HL-60 (cell line): ENCODE results near the gene ZNF618.

Experiments
- POLR2AphosphoS5 ChIP-seq: IDR thresholded peaks from 2 replicates; pipeline ENCODE4 v1.6.1; 2012; ENCODE audit warnings: low read depth
- SPI1 ChIP-seq: IDR thresholded peaks from 2 replicates; pipeline ENCODE4 v1.6.1; 2012; ENCODE audit warnings: low read depth, mild to moderate bottlenecking, borderline replicate concordance
- TF ChIP-seq, protein P1 (sequence below): IDR thresholded peaks from one replicate; pipeline ENCODE4 v1.5.1; 2011; ENCODE audit warnings: low read length, control low read depth, inconsistent platforms; ENCODE audit not compliant: insufficient read depth
- TF ChIP-seq, protein P2 (sequence below): IDR thresholded peaks from 2 replicates; pipeline ENCODE4 v1.6.1; 2012; ENCODE audit warnings: low read depth; ENCODE audit not compliant: insufficient replicate concordance

DNA sequence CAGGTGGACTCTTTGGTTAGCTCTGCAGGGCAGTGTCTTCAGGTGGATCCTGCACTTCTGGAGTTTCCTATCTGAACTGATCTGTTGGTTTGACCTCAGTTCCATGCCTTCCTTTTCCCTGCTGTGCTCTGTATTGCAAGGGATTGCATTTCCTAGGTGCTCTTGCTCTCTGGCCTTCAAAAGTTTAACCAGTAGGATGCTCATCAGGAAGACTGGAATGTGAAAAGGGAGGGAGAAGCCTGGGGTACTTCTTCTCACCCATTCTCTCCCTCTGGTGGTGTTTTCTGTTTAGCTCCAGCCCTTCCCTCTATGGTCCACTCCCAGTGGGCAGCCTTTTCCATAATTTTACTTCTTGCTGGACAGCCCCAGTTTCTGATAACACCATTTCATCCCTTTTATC is 78.5 kb downstream of the ZNF618 start:
- TF ChIP-seq, protein P1, sequence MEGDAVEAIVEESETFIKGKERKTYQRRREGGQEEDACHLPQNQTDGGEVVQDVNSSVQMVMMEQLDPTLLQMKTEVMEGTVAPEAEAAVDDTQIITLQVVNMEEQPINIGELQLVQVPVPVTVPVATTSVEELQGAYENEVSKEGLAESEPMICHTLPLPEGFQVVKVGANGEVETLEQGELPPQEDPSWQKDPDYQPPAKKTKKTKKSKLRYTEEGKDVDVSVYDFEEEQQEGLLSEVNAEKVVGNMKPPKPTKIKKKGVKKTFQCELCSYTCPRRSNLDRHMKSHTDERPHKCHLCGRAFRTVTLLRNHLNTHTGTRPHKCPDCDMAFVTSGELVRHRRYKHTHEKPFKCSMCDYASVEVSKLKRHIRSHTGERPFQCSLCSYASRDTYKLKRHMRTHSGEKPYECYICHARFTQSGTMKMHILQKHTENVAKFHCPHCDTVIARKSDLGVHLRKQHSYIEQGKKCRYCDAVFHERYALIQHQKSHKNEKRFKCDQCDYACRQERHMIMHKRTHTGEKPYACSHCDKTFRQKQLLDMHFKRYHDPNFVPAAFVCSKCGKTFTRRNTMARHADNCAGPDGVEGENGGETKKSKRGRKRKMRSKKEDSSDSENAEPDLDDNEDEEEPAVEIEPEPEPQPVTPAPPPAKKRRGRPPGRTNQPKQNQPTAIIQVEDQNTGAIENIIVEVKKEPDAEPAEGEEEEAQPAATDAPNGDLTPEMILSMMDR: no peak
- TF ChIP-seq POLR2AphosphoS5 (no peak), SPI1 (no peak)
- TF ChIP-seq, protein P2, sequence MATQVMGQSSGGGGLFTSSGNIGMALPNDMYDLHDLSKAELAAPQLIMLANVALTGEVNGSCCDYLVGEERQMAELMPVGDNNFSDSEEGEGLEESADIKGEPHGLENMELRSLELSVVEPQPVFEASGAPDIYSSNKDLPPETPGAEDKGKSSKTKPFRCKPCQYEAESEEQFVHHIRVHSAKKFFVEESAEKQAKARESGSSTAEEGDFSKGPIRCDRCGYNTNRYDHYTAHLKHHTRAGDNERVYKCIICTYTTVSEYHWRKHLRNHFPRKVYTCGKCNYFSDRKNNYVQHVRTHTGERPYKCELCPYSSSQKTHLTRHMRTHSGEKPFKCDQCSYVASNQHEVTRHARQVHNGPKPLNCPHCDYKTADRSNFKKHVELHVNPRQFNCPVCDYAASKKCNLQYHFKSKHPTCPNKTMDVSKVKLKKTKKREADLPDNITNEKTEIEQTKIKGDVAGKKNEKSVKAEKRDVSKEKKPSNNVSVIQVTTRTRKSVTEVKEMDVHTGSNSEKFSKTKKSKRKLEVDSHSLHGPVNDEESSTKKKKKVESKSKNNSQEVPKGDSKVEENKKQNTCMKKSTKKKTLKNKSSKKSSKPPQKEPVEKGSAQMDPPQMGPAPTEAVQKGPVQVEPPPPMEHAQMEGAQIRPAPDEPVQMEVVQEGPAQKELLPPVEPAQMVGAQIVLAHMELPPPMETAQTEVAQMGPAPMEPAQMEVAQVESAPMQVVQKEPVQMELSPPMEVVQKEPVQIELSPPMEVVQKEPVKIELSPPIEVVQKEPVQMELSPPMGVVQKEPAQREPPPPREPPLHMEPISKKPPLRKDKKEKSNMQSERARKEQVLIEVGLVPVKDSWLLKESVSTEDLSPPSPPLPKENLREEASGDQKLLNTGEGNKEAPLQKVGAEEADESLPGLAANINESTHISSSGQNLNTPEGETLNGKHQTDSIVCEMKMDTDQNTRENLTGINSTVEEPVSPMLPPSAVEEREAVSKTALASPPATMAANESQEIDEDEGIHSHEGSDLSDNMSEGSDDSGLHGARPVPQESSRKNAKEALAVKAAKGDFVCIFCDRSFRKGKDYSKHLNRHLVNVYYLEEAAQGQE: no peak
